RWPE2 (cell line): ENCODE data around the gene CLRN2.

ENCODE experiments used
- ATAC-seq: fragments of 200-7000 bp; cut with Tn5 transposase; 3 replicates; pipeline ENCODE4 v1.9.1; 2021; ENCODE audit warnings: low read depth
- DNase-seq: peaks from one replicate; pipeline ENCODE4 v3.0.0-alpha.2; 2020; ENCODE audit warnings: low spot score
- H3K27ac ChIP-seq: fragments of 450-650 bp; 2 replicates; pipeline ENCODE4 v1.5.1; 2017; ENCODE audit warnings: mild to moderate bottlenecking; ENCODE audit not compliant: poor library complexity, severe bottlenecking
- H3K27me3 ChIP-seq: fragments of 250-450 bp; sonication (Bioruptor Pico); 2 replicates; pipeline ENCODE4 v1.5.1; 2021; ENCODE audit warnings: mild to moderate bottlenecking, moderate library complexity; ENCODE audit not compliant: insufficient read depth, poor library complexity, severe bottlenecking
- H3K36me3 ChIP-seq: fragments of 250-450 bp; sonication (Bioruptor Pico); 2 replicates; pipeline ENCODE4 v1.5.1; 2020; ENCODE audit warnings: low read depth, mild to moderate bottlenecking, moderate library complexity
- H3K4me1 ChIP-seq: fragments of 250-450 bp; sonication (Bioruptor Pico); 2 replicates; pipeline ENCODE4 v1.5.1; 2021; ENCODE audit warnings: mild to moderate bottlenecking, moderate library complexity; ENCODE audit not compliant: insufficient read depth, poor library complexity, severe bottlenecking
- H3K4me3 ChIP-seq: fragments of 250-450 bp; sonication (Bioruptor Pico); 2 replicates; pipeline ENCODE4 v1.5.1; 2021; ENCODE audit warnings: mild to moderate bottlenecking, moderate library complexity; ENCODE audit not compliant: severe bottlenecking
- H3K9me3 ChIP-seq: fragments of 250-450 bp; sonication (Bioruptor Pico); 2 replicates; pipeline ENCODE4 v1.5.1; 2021; ENCODE audit warnings: mild to moderate bottlenecking, moderate library complexity; ENCODE audit not compliant: severe bottlenecking
- CTCF ChIP-seq: fragments of 450-650 bp; IDR thresholded peaks from one replicate; pipeline ENCODE4 v1.5.1; 2017; ENCODE audit warnings: mild to moderate bottlenecking, moderate library complexity; ENCODE audit not compliant: poor library complexity, severe bottlenecking

Gene CLRN2

GRCh38 chr4:17550549-17550948 lies 35.6 kb downstream of the CLRN2 start:
- Histone ChIP-seq H3K27ac (no peak overlapping the region), H3K27me3 (peaks cover 4% of the 10 kb centered on the region), H3K4me1 (peaks cover 2% of the 10 kb centered on the region), H3K4me3 (no peak overlapping the region), H3K9me3 (no peaks in the 10 kb centered on the region), H3K36me3 (no peaks in the 10 kb centered on the region)
- ATAC-seq (no peak), DNase-seq (no peak)
- no peak for TF ChIP-seq CTCF

DNA sequence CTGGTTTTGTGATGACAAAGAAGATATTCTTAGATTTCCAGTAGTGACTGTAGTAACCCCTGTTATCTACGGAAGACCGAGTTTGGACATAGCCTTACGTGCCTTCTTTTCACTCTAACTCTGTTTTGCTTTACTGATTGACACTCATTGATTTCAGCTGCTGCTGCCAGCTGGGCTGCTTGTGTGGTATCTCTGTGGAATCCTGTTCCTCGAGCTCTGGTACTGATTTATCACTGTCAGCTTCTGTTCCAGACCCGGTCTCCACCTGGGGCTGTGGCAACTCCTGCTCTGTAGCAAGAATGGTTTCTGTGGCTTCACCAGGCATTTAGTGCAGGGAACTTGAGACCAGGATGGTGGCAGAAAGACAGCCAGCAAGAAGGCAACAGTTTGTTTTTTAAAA lies 37.5 kb downstream of the CLRN2 start:
- Histone ChIP-seq H3K36me3 (no peaks in the 10 kb centered on the region), H3K4me1 (peaks cover 2% of the 10 kb centered on the region), H3K9me3 (no peaks in the 10 kb centered on the region), H3K27me3 (peaks cover 4% of the 10 kb centered on the region), H3K27ac (no peak overlapping the region), H3K4me3 (no peak overlapping the region)
- no peak for TF ChIP-seq CTCF
- ATAC-seq (no peak), DNase-seq (no peak)

GRCh38 chr4:17554568-17554967 lies 39.6 kb downstream of the CLRN2 start:
- no peak for DNase-seq
- H3K27ac ChIP-seq: no peak overlapping the region
- no peak for TF ChIP-seq CTCF
- no peak for ATAC-seq
- H3K4me3 ChIP-seq: no peak overlapping the region
- no peaks in the 10 kb centered on the region for H3K9me3 ChIP-seq
- no peaks in the 10 kb centered on the region for H3K4me1 ChIP-seq
- H3K27me3 ChIP-seq: peaks cover 4% of the 10 kb centered on the region
- H3K36me3 ChIP-seq: no peaks in the 10 kb centered on the region

- no peak overlapping the region for H3K27ac ChIP-seq
- ATAC-seq: no peak
- TF ChIP-seq CTCF: no peak
Measured at GRCh38 chr4:17556498-17556897, 41.5 kb downstream of the CLRN2 start.

GRCh38 chr4:17557880-17558279 lies 42.9 kb downstream of the CLRN2 start:
- no peak overlapping the region for H3K4me3 ChIP-seq
- H3K36me3 ChIP-seq: no peaks in the 10 kb centered on the region
- H3K4me1 ChIP-seq: no peaks in the 10 kb centered on the region
- H3K9me3 ChIP-seq: no peaks in the 10 kb centered on the region
- TF ChIP-seq CTCF: no peak
- ATAC-seq (no peak), DNase-seq (no peak)
- no peak overlapping the region for H3K27ac ChIP-seq
- peaks cover 4% of the 10 kb centered on the region for H3K27me3 ChIP-seq

More at GRCh38 chr4:17556498-17556897, 41.5 kb downstream of the CLRN2 start:
- H3K4me3 ChIP-seq: no peak overlapping the region
- H3K4me1 ChIP-seq: no peaks in the 10 kb centered on the region
- no peak for DNase-seq
- H3K36me3 ChIP-seq: no peaks in the 10 kb centered on the region
- no peaks in the 10 kb centered on the region for H3K9me3 ChIP-seq
- peaks cover 4% of the 10 kb centered on the region for H3K27me3 ChIP-seq
